SK-N-MC (cell line): ENCODE data around the gene TOX2.

Experiments used
- EZH2 ChIP-seq: fragments of 200-600 bp; sonication (generic); IDR thresholded peaks from one replicate; pipeline ENCODE4 v1.6.1; 2017; ENCODE audit warnings: antibody characterized with exemption
- POLR2AphosphoS5 ChIP-seq: IDR thresholded peaks from 2 replicates; pipeline ENCODE4 v1.6.1; 2012; ENCODE audit warnings: mild to moderate bottlenecking, low read depth, low read length, borderline replicate concordance

GRCh38 chr20:43974695-43975094 is 60.0 kb downstream of the TOX2 start:
- no peak for TF ChIP-seq POLR2AphosphoS5
- no peak for TF ChIP-seq EZH2
